WTC11 (cell line): ENCODE measurements around the gene ORAI2. TPM values are rescaled to one million over a fixed set of nuclear protein-coding genes. Genes with fewer than 3 reads are reported as not detected.

Experiments used
- ATAC-seq: fragments of 200-7000 bp; cut with Tn5 transposase; 2 replicates; pipeline ENCODE4 v1.10.0; 2021; ENCODE audit warnings: mild to moderate bottlenecking, moderate library complexity
- CTCF ChIA-PET: fragments of 300-600 bp; sonication (Branson Sonifier 250); formaldehyde crosslinking; loops from one replicate; lab custom pipeline; 2021; ENCODE audit warnings: antibody characterized with exemption; lab: Charles Lee
- POLR2A ChIA-PET: fragments of 350-600 bp; sonication (Branson Sonifier 250); formaldehyde crosslinking; loops from one replicate; lab custom pipeline; 2021; ENCODE audit warnings: antibody characterized with exemption; lab: Charles Lee
- DNase-seq: peaks from one replicate; pipeline ENCODE4 v3.0.0; 2021; ENCODE audit warnings: low spot score
- H3K27ac Mint-ChIP-seq: 2 replicates; pipeline ENCODE4 v1.8.0; 2021; ENCODE audit warnings: mixed read lengths
- H3K27me3 Mint-ChIP-seq: 2 replicates; pipeline ENCODE4 v1.8.0; 2021; ENCODE audit warnings: low read depth, mild to moderate bottlenecking, moderate library complexity, mixed read lengths
- H3K36me3 Mint-ChIP-seq: 2 replicates; pipeline ENCODE4 v1.8.0; 2021; ENCODE audit warnings: mixed read lengths
- H3K4me1 Mint-ChIP-seq: 2 replicates; pipeline ENCODE4 v1.8.0; 2022; ENCODE audit warnings: mixed read lengths
- H3K4me3 Mint-ChIP-seq: 2 replicates; pipeline ENCODE4 v1.8.0; 2021; ENCODE audit warnings: mild to moderate bottlenecking, moderate library complexity, mixed read lengths
- H3K9me3 Mint-ChIP-seq: 2 replicates; pipeline ENCODE4 v1.8.0; 2021; ENCODE audit warnings: mixed read lengths
- ATF6 ChIP-seq: sonication (generic); formaldehyde crosslinking; IDR thresholded peaks from 2 replicates; pipeline ENCODE4 v1.8.1; 2023; ENCODE audit warnings: mild to moderate bottlenecking, missing genetic modification reagents
- CREM ChIP-seq: sonication (generic); formaldehyde crosslinking; IDR thresholded peaks from 2 replicates; pipeline ENCODE4 v1.8.1; 2022; ENCODE audit warnings: mild to moderate bottlenecking, missing genetic modification reagents, moderate library complexity
- E2F1 ChIP-seq: sonication (generic); formaldehyde crosslinking; IDR thresholded peaks from 2 replicates; pipeline ENCODE4 v1.8.0; 2022; ENCODE audit warnings: mild to moderate bottlenecking, missing genetic modification reagents
- EMX1 ChIP-seq: fragments of 250-450 bp; sonication (Bioruptor Pico); IDR thresholded peaks from 2 replicates; pipeline ENCODE4 v1.8.0; 2021; ENCODE audit warnings: mild to moderate bottlenecking
- ERG ChIP-seq: fragments of 250-450 bp; sonication (Bioruptor Pico); IDR thresholded peaks from 2 replicates; pipeline ENCODE4 v1.8.0; 2021; ENCODE audit warnings: mild to moderate bottlenecking
- FOXK1 ChIP-seq: sonication (generic); formaldehyde crosslinking; IDR thresholded peaks from 2 replicates; pipeline ENCODE4 v1.8.0; 2022; ENCODE audit warnings: mild to moderate bottlenecking, moderate library complexity, missing genetic modification reagents
- FOXP1 ChIP-seq: sonication (generic); formaldehyde crosslinking; IDR thresholded peaks from 2 replicates; pipeline ENCODE4 v1.8.0; 2022; ENCODE audit warnings: missing genetic modification reagents, mild to moderate bottlenecking, moderate library complexity, borderline replicate concordance
- GABPB1 ChIP-seq: sonication (generic); formaldehyde crosslinking; IDR thresholded peaks from 2 replicates; pipeline ENCODE4 v1.8.1; 2023; ENCODE audit warnings: mild to moderate bottlenecking, missing genetic modification reagents
- GTF2I ChIP-seq: fragments of 250-450 bp; sonication (Bioruptor Pico); conservative IDR thresholded peaks from 2 replicates; pipeline ENCODE4 v1.4.0; 2021; ENCODE audit warnings: mild to moderate bottlenecking
- JAZF1 ChIP-seq: fragments of 250-450 bp; sonication (Bioruptor Pico); IDR thresholded peaks from 2 replicates; pipeline ENCODE4 v1.9.0; 2021; ENCODE audit warnings: moderate library complexity, mild to moderate bottlenecking, inconsistent platforms
- MLX ChIP-seq: sonication (generic); formaldehyde crosslinking; IDR thresholded peaks from 2 replicates; pipeline ENCODE4 v1.8.1; 2023; ENCODE audit warnings: mild to moderate bottlenecking, missing genetic modification reagents, moderate library complexity
- MYBL2 ChIP-seq: sonication (generic); formaldehyde crosslinking; IDR thresholded peaks from 2 replicates; pipeline ENCODE4 v1.8.1; 2023; ENCODE audit warnings: mild to moderate bottlenecking, moderate library complexity, missing genetic modification reagents
- NFE2L1 ChIP-seq: sonication (generic); formaldehyde crosslinking; IDR thresholded peaks from 2 replicates; pipeline ENCODE4 v1.8.1; 2023; ENCODE audit warnings: missing genetic modification reagents
- NR2C2 ChIP-seq: sonication (generic); formaldehyde crosslinking; IDR thresholded peaks from 2 replicates; pipeline ENCODE4 v1.8.0; 2022; ENCODE audit warnings: mild to moderate bottlenecking, missing genetic modification reagents
- PREB ChIP-seq: sonication (generic); formaldehyde crosslinking; IDR thresholded peaks from 2 replicates; pipeline ENCODE4 v1.8.1; 2022; ENCODE audit warnings: mild to moderate bottlenecking, missing genetic modification reagents, moderate library complexity, borderline replicate concordance
- PRRX2 ChIP-seq: fragments of 250-450 bp; sonication (Bioruptor Pico); IDR thresholded peaks from 2 replicates; pipeline ENCODE4 v1.8.0; 2021; ENCODE audit warnings: mild to moderate bottlenecking
- SP1 ChIP-seq: sonication (generic); formaldehyde crosslinking; conservative IDR thresholded peaks from 2 replicates; pipeline ENCODE4 v1.8.1; 2022; ENCODE audit warnings: missing genetic modification reagents
- TCF7 ChIP-seq: sonication (generic); formaldehyde crosslinking; IDR thresholded peaks from 2 replicates; pipeline ENCODE4 v1.8.0; 2022; ENCODE audit warnings: mild to moderate bottlenecking, low read depth, missing genetic modification reagents, moderate library complexity
- TEAD1 ChIP-seq: sonication (generic); formaldehyde crosslinking; IDR thresholded peaks from 2 replicates; pipeline ENCODE4 v1.8.0; 2022; ENCODE audit warnings: mild to moderate bottlenecking, missing genetic modification reagents
- TP53 ChIP-seq: sonication (generic); formaldehyde crosslinking; IDR thresholded peaks from 2 replicates; pipeline ENCODE4 v1.8.1; 2023; ENCODE audit warnings: mild to moderate bottlenecking, missing genetic modification reagents
- ZNF281 ChIP-seq: sonication (generic); formaldehyde crosslinking; IDR thresholded peaks from 2 replicates; pipeline ENCODE4 v1.8.0; 2023; ENCODE audit warnings: mild to moderate bottlenecking, missing genetic modification reagents
- ZNF317 ChIP-seq: sonication (generic); formaldehyde crosslinking; IDR thresholded peaks from 2 replicates; pipeline ENCODE4 v1.8.1; 2023; ENCODE audit warnings: low read depth, mild to moderate bottlenecking, moderate library complexity, missing genetic modification reagents, borderline replicate concordance
- ZNF416 ChIP-seq: fragments of 250-450 bp; sonication (Bioruptor Pico); IDR thresholded peaks from 2 replicates; pipeline ENCODE4 v1.9.0; 2021; ENCODE audit warnings: mild to moderate bottlenecking, inconsistent platforms
- total RNA-seq: library from RNA; stranded (reverse); gene quantifications from 3 replicates; pipeline ENCODE4 v1.2.3, GENCODE V29; 2021

The ORAI2 gene
- total RNA-seq, 1 experiment from 2014 or later = 22.2 TPM

- TF ChIP-seq E2F1 (no peak), ZNF281 (no peak), ERG (CRISPR knock-in tag) (no peak)
Measured at GRCh38 chr7:102471791-102472125, 38.4 kb downstream of the ORAI2 start (continued).

- Mint-ChIP-seq H3K36me3 (peaks cover 3% of the 10 kb centered on the region; the same call in 1 of the 2 replicates), H3K9me3 (no peaks in the 10 kb centered on the region), H3K4me3 (no peak overlapping the region), H3K27ac (peak overlapping the region; percentile 60; the same call in 1 of the 2 replicates), H3K27me3 (no peaks in the 10 kb centered on the region), H3K4me1 (no peaks in the 10 kb centered on the region)
- DNase-seq (no peak), ATAC-seq (no peak)
- TF ChIP-seq NFE2L1 (CRISPR knock-in tag) = no peak
- no peak for TF ChIP-seq PRRX2 (CRISPR knock-in tag)
- no peak for TF ChIP-seq GTF2I
- no peak for TF ChIP-seq PREB (CRISPR knock-in tag)
- TF ChIP-seq MYBL2 = no peak
- no peak for TF ChIP-seq SP1 (CRISPR knock-in tag)
- TF ChIP-seq TEAD1 (CRISPR knock-in tag) = no peak
- TF ChIP-seq CREM (CRISPR knock-in tag) = no peak
- no peak for TF ChIP-seq FOXP1 (CRISPR knock-in tag)
- no peak for TF ChIP-seq ATF6 (CRISPR knock-in tag)
- no peak for TF ChIP-seq TP53 (CRISPR knock-in tag)
- no peak for TF ChIP-seq NR2C2 (CRISPR knock-in tag)
- TF ChIP-seq MLX (CRISPR knock-in tag) = no peak
- TF ChIP-seq ZNF416 (CRISPR knock-in tag) = no peak
- TF ChIP-seq TCF7 = no peak
- TF ChIP-seq FOXK1 (CRISPR knock-in tag) = no peak
- no peak for TF ChIP-seq GABPB1 (CRISPR knock-in tag)
- TF ChIP-seq EMX1 = no peak
- TF ChIP-seq JAZF1 = no peak
- no peak for TF ChIP-seq ZNF317
- ChIA-PET POLR2A (no interaction called here), CTCF (no interaction called here)
Measured at GRCh38 chr7:102472126-102473041, 39.0 kb downstream of the ORAI2 start.
